GM18498 (cell line): ENCODE results near the gene USP6NL.
A peak's percentile ranks its signal among the peaks of the same experiment; 100 is the strongest.

ENCODE experiments used
- ATAC-seq: cut with Tn5 transposase; IDR thresholded peaks from one replicate; pipeline ENCODE4 v1.9.1; 2021; ENCODE audit warnings: mild to moderate bottlenecking, moderate library complexity; ENCODE audit not compliant: unreplicated experiment

Gene USP6NL

GRCh38 chr10:11594589-11595394, 16.7 kb downstream of the USP6NL start:
- no peak for ATAC-seq

- no peak for ATAC-seq
These were observed 17.8 kb downstream of the USP6NL start for GRCh38 chr10:11593612-11594011.

GRCh38 chr10:11589738-11590137, 21.7 kb downstream of the USP6NL start:
- ATAC-seq = no peak

- no peak for ATAC-seq
These were observed 22.4 kb downstream of the USP6NL start for GRCh38 chr10:11588873-11589574.

- no peak for ATAC-seq
These were observed 23.7 kb downstream of the USP6NL start for GRCh38 chr10:11587722-11588259.

- ATAC-seq = no peak
These were observed 25.3 kb downstream of the USP6NL start for GRCh38 chr10:11586170-11586569.

GRCh38 chr10:11581213-11581612, 30.2 kb downstream of the USP6NL start:
- ATAC-seq = no peak

GRCh38 chr10:11579885-11580284, 31.6 kb downstream of the USP6NL start:
- ATAC-seq = no peak

GRCh38 chr10:11578802-11579255, 32.6 kb downstream of the USP6NL start:
- peak; percentile 74 for ATAC-seq

GRCh38 chr10:11576092-11576809, 35.2 kb downstream of the USP6NL start:
- no peak for ATAC-seq

- ATAC-seq = peak; percentile 61
These were observed 38.0 kb downstream of the USP6NL start for GRCh38 chr10:11573497-11573896.

GRCh38 chr10:11570751-11571150, 40.7 kb downstream of the USP6NL start:
- ATAC-seq = no peak

GRCh38 chr10:11569471-11569870, 42.0 kb downstream of the USP6NL start:
- no peak for ATAC-seq

- ATAC-seq = no peak
These were observed 42.9 kb downstream of the USP6NL start for GRCh38 chr10:11568578-11568977.

GRCh38 chr10:11564741-11565140, 46.7 kb downstream of the USP6NL start:
- ATAC-seq = no peak

- no peak for ATAC-seq
These were observed 47.5 kb downstream of the USP6NL start for GRCh38 chr10:11563936-11564335.

- no peak for ATAC-seq
These were observed 48.6 kb downstream of the USP6NL start for GRCh38 chr10:11562888-11563287.

- ATAC-seq = peak; percentile 87
These were observed 51.3 kb downstream of the USP6NL start for GRCh38 chr10:11560076-11560709.

- ATAC-seq = no peak
These were observed 53.5 kb downstream of the USP6NL start for GRCh38 chr10:11557967-11558366.

GRCh38 chr10:11557513-11557912, 53.9 kb downstream of the USP6NL start:
- ATAC-seq = no peak

- no peak for ATAC-seq
These were observed 55.9 kb downstream of the USP6NL start for GRCh38 chr10:11555556-11555955.
